Measurements from ENCODE around the gene REM2.
"Not testable (repeated sequence)": the region's sequence is repeated elsewhere in the genome, so short reads cannot be mapped to it uniquely, and the experiment has no call there.

Gene REM2

DNA sequence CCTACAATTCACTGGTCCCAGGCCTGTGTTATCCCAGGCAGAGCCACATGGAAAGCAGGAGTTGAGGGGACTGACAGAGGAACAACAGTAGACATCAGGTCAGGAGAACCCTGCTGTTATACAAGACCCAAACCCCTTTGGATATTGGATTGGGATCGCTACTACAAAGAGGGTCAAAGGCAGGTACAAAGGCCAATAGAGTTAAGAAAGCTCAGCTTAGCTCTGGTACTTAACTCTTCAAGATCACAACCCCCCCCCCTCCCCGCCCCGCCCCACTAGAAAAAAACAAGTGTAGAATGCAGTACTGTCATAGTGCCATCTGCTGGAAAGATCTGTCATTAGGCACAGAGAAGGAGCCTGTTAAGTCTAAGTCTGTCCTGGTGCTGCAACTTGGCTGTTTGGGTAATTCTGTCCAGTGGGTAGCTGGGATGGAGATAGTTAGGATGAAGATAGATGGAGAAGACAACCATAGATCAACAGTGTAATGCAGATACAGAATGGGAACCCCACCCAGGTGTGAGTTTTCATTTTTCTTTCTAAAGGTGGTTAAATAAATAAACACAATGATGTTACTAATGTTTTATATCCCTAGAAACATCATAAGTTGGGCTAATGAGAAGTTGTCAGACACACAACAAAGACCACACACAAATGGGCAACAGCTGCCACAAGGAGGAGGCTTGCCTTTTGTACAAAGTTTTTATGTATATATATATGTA, 17.2 kb downstream of the REM2 start:
- DNase-seq, result peak; percentile 85

DNA sequence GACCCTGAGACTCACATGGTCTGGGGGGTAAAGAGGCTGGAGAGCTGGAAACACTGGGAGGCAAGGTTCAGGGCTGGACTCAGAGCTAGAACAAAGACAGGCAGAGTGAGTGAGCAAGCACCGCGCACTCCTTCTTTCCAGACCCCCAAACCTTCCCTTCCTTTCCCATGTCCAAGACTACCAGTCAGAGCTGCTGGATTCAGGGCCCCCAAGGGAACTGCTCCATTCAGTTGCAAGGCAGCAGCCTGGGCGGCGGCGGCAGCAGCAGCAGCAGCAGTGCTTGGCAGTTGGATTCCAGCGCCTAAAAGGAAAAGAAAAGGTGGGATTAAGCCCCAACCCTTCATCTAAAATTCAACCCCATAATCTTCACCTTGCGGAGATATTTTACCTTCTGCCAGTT, 18.8 kb downstream of the REM2 start:
- DNase-seq, result no peak

DNA sequence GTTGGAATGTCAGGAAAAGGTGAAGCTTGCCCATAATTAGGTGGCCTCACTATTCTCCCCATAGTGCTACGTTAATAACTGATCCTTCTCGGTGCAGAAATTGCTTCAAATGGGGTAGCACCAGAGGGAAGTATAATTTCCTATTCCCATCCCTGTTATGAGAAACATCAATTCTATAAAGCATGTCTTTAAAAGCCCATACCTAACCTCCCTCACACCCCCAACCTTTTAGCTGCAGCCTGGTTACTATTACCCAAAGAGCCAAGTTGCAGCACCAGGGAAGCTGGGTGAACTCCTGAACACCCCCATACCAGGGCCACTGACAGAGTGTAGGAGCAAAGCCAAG, 20.7 kb downstream of the REM2 start:
- DNase-seq, result no peak

DNA sequence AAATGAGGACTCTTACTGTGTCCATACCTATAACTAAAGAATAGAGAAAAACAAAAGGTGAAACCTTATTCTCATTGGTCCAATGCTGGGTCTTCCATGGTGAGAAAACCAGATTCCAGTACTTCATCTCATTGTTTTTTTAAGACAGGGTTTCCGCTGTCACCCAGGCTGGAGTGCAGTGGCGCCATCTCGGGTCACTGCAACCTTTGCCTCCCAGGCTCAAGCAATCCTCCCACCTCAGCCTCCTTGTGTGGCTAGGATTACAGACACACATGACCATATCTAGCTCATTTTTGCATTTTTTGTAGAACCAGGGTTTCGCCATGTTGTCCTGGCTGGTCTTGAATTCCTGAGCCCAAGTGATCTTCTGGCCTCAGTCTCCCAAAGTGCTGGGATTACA, 22.6 kb downstream of the REM2 start:
- DNase-seq, result no peak

DNA sequence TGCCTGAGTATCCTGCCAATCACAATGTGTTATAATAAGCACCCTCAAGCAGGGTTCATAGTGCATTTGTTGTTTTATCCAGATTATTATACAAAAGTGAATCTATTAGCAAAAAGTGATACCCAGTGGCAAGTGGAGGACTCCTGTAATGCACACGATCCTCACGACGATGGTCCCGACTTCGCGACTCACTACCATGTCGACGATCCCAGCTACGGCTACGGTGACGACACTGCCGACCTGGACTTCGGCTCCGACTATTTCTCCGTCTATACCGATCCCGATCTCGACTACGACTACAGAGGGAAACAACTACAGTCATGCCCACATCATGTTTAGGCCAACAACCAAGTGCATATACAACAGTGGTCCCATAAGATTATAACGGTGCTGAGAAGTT, 23.1 kb downstream of the REM2 start:
- no peak for DNase-seq

DNA sequence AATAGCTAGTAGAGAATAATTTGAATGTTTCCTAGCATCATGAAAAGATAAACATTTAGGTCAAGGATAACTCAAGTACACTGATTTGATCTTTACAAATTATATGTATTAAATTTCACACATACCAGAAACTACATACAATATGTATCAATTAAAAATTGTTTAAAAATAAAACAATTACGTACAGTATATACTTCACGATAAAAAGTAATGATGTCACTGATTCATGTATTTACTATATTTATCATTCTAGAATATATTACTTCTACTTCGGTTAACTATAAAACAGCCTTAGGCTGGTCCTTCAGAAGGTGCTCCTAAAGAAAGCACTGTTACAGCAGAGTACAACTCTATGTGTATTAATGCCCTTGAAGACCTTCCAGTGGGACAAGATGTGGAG, 24.4 kb downstream of the REM2 start:
- no peak for DNase-seq

DNA sequence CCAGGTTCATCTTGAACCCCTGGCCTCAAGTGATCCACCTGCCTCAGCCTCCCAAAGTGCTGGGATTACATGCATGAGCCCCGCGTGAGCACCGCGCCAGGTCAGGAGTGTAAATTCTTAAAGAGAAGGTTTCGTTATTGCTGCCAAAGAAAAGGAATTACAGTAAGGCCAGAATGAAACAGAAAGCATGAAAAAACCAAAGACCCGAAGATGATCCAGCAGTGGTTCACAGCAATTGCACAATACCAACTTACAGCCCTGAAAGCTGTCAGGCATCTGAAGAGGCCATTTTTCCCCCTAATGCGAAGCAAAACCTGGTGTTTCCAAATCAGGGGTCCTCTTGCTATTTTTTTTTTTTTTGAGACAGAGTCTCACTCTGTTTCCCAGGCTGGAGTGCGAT, 25.6 kb downstream of the REM2 start:
- no peak for DNase-seq

DNA sequence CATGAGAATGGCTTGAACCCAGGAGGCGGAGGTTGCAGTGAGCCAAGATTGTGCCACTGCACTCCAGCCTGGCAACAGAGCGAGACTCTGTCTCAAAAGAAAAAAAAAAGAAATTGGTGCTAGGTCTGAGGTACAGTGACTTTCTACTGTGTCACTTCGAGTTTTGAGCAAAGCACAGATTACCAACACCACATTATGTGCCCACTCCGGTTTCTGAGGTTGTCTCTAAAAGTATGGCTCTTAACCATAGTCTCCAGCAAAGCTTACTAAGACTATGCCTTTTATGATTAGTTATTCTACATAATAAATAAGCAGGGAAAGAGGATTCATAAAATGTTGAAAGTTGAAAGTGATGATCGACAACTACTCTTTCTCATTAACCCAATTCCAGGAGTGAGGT, 27.9 kb downstream of the REM2 start:
- no peak for DNase-seq

DNA sequence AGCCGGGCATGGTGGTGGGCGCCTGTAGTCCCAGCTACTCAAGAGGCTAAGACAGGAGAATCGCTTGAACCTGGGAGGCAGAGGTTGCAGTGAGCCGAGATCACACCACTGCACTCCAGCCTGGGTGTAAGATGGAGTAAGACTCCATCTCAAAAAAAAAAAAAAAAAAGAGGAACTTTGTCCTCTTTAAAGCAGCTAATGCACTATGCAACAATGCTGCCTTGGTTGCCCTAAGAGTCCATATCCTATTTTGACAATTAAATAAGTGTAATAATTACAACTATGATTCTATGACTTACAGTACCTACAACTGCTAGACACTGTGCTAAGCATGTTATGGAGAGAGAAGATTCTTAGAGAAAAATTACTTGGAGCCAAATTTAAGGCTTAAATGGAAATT, 31.8 kb downstream of the REM2 start:
- DNase-seq, result not testable (repeated sequence)

DNA sequence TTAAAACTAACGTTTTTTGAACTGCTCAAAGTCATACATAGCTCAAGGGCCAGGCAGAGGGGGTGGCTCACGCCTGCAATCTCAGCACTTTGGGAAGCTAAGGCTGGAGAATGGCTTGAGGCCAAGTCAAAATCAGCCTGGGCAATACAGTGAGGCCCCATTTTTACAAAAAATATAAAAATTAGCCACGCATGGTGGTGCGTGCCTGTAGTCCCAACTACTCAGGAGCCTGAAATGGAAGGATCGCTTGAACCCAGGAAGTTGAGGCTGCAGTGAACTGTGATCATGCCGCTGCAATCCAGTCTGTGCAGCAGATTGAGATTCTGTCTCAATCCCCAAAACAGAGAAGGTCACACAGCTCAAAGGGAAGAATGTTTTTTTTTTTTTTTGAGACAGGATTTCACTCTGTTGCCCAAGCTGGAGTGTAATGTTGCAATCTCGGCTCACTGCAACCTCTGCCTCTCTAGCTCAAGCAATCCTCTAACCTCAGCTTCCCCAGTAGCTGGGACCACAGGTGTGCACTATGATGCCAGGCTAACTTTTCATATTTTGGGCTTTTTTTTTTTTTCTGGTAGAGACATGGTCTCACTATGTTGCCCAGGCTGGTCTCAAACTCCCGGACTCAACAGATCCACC, 33.0 kb downstream of the REM2 start:
- DNase-seq, result no peak

DNA sequence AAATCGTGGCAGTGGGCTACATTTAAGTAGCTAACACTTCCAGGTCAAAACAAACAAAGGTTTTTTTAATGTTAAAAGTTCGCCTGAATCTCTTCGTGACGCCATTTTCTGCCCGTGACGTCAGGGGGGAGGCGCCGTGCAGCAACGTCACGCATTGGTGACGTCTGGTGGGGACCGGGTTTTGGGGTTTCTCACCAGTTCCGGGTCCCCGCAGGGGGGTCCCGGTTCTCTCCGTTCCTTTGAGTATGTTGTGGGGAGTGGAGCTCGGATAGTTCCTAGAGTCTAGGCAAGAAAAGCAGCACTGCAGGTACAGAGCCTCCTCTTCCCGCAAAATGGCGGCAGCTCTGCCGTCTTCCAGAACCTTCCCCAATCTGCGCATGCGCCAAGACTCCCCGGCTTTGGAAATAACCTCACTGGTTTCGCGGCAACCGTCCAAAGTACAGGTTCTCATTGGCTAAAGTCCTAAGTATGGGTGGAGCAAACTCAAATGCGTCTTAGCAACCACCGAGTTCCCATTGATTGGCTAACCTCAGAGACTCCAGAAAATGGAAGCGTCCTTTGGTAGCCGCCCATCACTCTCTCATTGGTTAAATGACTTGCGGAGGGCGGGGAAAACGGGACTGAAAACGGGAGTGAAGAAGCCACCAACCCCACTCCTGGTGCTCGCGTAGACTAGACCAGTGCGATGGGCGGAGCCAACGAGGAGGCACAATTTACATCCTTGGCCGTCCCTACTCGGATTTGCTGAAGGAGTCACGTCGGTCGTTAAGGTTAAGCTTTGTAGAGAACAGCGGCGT, 36.0 kb downstream of the REM2 start, which contains the start of gene RBM23:
TSS of gene RBM23 (minus strand) at position 346 of the 797 bp plus-strand sequence.
- peak; percentile 100 for DNase-seq

DNA sequence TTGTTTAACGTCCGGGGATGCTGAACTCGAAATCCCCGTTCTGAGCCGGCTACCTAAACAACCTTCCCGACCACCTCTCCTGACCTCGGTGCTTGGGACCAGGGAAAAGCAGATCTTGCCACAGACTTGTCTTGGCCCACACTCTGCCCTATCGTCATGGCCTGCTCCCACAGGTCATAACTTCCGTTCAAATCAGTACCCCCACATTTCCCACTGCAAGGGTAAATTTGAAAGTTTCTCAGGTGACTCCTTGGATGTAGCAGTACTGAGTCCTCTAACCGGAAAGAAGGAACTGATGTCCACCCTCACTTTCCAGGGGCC, 36.5 kb downstream of the REM2 start:
- DNase-seq, result no peak

DNA sequence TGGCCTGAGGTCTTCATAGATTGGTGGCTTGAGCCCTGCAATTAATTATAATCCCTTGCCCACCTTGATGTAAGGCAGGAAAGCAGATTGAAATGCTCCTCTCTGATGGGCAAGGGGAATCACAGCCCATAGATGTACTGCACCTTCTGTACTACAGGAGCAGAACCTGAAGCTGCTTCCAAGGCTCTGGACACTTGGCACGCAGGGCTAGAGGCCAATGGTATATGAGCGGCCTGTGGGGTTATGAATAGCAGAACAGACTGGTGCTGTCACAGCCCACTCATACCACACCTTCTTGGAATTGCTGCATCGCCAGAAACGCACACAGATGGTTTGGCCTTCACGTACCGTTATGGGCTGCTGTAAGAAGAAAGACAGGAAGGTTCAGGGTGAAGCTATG, 37.7 kb downstream of the REM2 start:
- no peak for DNase-seq

DNA sequence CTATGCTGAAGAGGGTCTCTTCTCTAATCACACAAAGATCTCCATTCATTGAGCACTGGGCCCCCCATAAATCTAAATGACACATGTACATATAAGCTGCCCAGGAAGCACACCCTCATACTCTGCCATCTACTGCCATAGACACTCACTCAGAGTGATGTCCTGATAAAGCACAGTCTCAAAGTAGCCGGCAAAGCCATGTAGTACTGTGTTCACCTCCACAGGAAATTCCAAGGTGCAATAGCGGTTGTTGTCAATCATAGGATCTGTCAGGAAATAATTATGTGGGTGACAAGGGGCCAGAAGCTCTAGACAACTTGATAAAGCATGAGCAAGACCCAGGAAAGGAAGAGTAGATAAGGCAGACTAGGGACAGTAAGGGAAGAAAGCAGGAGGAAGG, 39.3 kb downstream of the REM2 start:
- no peak for DNase-seq

DNA sequence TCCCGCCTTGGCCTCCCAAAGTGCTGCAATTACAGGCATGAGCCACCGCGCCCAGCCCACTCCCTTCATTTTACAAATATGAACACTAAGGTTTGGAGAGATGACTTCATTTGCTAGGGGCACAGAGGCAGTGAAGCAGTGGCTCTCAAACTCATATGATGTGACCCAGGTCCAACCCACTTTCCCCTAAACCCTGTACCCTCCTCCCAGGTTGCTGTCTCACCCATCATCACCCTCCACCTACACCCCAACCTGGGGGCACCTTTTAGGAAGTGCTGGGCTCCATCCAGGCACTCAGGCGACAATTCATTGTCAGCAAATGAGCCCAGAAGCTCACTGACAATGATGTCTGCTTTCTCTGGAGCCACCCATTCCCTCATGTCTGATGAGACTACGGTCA, 40.7 kb downstream of the REM2 start:
- DNase-seq, result no peak

DNA sequence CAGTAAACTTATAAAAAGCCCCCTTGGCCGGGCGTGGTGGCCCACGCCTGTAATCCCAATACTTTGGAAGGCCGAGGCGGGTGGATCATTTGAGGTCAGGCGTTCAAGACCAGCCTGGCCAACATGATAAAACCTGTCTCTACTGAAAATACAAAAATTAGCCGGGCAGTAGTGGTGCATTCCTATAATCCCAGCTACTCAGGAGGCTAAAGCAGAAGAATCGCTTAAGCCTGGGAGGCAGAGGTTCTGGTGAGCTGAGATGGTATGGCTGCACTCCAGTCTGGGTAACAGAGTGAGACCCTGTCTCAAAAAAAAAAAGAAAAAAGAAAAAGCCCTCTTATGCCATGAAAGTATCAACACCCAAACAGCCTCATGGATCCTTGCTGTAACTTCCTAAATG, 42.5 kb downstream of the REM2 start:
- no peak for DNase-seq

DNA sequence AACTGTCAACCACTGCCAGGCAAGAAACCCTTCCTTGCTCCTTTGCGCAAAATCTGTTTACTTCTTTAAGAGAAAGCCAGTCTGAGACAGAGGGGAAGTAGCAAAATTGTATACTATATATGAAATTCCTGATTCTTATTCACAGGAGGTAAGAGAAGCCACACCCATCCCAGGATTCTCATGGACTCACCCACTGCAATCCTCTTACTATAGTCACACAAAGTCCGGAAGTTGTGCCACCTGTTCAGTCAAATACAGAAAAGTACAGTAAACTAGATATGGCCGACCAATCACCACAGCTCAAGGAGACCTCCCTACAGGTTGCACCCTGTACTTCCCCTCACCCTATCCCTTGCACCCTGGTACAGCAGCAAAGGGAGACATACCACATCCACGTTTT, 43.3 kb downstream of the REM2 start:
- no peak for DNase-seq

DNA sequence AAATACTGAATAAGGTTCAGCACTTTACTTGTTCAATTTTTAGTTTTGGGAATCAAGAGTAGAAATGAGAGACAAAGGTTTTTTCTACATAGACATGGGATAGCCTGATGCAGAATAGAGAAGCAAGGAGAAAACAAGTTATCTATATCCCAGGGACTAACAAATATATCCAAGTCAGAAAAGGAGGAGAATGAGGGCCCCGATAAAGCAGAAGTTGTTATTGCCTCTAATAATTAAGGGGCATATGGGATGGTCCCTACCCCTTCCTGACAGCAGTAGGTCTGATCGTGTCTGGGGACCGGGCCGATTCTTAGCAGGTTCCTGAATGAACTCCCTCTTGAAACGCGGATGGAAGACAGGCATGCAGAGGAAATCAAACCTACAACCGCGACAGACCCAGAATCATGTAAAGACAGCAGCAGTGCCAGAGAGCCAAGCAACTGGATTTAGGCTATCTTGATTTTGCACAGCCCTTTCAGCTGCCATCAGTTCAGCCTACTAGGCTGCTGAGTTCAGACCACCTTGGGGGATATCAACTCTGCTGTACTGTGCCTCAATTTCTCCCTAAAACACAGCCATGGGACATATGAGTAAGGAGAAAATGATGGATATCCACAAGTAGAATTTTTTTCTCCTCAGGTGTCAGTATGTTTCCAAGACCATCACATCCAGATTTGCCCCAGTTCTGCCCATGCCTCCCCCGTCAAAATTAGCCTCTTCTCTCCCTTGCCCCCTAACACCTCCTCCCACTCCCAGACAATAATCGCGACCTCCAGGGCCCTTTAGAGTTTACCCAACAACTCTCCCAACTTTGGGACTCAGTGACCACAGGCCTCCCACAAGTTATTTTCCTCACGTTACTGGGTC, 45.4 kb downstream of the REM2 start:
- DNase-seq, result no peak

DNA sequence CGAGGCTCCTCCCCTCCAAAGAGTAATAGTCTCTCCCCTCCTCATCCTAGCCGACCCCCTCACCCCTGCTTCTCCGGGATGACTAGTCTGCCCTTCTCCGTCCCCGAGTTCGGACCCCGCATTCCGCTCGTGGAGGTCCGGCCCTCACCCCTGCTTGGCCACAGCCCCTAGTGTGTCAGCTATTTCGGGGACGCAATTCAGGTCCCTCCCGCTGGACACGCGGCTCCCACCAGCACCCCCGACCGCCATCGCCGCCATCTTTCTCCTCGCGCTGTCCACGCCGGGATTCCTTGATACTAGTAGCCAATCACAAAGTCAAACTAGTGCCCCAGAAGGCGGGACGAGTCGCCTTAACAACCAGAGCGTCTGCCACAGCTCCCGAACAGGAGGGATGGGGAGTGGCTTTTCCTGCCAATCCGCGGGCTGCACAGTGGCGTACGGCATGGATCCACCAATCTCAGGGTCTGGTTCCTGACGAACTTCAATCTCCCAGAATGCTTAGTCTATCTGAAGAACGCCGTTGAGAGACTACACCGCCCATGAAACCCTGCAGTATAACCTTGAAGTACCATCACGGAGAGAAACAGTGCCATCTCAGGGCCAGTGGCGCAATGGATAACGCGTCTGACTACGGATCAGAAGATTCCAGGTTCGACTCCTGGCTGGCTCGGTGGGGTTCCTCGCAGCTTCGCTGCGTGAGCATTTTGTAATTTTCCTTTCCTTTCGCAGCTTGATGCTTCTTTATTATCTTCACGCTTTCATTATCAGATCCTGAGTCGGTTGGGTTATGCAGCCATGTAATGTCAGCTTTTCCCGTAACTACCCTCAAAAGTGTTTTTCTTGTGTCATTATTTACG, 46.3 kb downstream of the REM2 start, which contains the start of gene PRMT5:
TSS of gene PRMT5 (minus strand) at position 273 of the 857 bp plus-strand sequence. CDS start at position 258, 15 bp downstream.
- DNase-seq, result peak; percentile 100

DNA sequence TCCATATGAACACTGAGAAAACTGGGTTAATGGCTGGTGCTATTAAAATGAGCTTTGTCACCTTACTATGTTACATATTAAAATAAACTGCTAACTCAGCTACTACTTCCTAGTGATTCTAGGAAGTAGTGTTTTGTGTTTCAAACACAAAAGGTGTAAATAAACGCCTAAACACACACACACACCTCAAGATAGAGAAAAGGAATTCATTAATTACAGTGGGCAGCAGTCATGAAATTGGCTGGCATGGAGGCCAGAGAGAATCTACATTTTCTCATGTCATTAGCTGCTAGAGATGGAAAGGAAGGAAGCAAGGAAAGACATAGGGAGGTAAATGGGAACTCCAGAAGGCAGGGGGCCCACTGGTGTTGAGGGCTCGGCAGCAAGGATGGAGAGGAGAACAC, 46.9 kb downstream of the REM2 start:
- no peak for DNase-seq

DNA sequence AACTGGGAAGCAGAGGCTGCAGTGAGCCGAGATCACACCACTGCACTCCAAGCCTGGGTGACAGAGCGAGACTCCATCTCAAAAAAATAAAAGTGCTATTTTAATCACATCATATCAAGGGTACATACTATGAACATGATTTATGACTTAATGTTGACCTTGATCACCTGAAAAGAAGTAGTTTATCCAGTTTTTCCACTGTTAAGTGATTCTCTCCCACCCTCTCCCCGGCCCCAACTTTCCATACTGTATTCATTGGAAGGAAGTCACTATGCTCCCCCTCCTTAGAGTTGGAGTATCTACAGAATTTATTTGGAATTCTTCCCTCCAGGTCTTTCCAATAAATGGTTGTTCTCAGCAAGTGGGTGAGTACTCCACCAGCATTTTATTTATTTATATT, 49.1 kb downstream of the REM2 start:
- DNase-seq, result no peak

DNA sequence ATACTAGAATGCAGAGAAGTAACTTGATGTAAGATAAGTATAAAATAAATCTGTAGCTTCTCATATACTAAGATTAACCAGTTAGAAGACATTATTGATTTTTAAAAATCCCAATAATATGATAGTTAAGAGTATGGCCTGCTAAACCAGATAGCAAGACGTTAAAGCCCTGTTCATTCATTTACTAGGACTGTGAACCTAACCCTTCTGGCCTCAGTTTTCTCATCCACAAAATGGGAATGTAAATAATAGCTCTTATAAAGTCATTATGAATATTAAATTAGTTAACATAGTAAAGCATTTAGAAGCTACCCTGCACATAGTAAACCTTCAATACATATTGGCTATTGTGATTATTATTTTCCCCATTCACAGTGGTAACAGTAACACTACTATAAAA, 52.1 kb downstream of the REM2 start:
- no peak for DNase-seq

All from islet precursor cell (in vitro differentiated cells).